Measurements from ENCODE around the gene TAP1.

GRCh38 chr6:32799740-32800139, 53.8 kb downstream of the TAP1 start:
- TF ChIP-seq GATA2 (IDR thresholded peaks at IDR 0.05; ENCODE audit: low read depth, low read length) (no peak), GATA3 (IDR thresholded peaks at IDR 0.05; ENCODE audit: low read depth, low read length) (no peak)

Measured in SH-SY5Y (cell line).